CD1c-positive myeloid dendritic cell (primary cell): ENCODE results near the gene DHX58.

Experiments used
- DNase-seq: peaks from one replicate; pipeline ENCODE4 v3.0.0-alpha.2; 2016; ENCODE audit errors: extremely low spot score

Gene DHX58

DNA sequence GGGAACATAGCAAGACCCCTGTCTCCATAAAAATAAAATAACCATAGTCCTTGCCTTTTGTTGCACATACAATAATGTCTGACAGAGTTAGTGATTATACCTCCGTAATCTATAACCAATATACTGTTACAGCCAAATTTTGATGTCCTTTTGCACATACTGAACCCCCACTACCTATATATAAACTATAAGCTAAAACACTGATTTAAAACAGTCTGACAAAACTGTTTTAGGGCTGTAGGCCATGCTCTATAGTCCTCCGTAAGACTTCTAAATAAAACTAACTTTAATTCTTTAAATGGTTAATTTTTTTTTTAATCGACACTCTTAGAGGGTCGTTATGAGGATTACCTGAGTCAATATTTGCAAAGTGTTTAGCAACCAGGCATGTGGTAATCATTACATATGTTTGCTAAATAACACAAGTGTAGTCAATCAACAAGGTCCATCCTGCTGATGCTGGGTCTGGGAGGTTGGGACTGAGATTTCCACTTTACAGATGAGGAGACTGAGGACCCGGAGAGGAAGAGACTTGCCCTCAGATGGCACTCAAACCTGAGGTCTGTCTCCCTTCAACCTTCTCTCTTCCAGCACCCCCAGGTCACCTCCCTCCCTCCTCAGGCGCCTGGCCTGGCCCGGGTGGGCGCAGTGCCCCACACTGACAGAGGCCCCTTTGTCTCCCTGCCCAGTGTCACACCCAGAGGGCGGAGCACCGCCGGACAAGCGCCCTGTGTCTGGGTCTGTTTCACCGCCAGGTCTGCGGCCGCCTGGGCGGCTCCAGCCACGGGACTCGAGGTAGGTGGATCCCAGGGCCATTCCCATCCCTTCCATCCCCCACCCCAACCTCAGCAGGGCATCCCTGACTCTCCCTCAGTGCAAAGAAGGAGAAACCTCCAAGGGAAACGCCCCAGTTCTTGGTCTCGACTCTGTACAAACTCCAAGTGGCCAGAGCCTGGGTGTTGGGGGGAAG is 24.5 kb downstream of the DHX58 start:
- DNase-seq, result no peak

DNA sequence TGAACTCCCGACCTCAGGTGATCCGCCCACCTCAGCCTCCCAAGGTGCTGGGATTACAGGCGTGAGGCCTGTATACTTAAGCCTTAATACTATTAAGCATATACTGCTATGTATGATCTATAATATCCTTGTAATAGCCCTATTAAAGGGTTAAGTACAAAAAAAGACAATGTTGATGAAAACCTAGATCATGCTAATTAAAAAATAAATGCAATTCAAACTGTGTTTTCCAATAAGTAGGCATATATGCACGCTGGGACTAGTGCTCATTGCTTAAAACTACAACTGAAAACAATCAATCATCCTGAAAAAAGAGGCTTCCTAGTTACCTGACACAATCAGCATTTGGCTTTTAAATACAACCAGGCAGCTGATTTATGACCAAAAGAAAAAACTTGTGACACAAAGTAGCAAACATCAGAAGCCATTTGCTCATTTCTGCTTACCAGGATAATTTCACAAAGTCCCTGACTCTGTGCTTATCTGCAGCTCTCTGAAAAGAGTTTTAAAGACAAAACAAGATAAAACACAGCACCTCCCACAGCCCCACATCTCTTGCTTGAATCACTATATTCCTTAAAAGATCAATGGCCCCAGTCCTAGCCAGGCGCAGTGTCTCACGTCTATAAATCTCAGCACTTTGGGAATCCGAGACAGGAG is 25.3 kb downstream of the DHX58 start:
- DNase-seq, result no peak

DNA sequence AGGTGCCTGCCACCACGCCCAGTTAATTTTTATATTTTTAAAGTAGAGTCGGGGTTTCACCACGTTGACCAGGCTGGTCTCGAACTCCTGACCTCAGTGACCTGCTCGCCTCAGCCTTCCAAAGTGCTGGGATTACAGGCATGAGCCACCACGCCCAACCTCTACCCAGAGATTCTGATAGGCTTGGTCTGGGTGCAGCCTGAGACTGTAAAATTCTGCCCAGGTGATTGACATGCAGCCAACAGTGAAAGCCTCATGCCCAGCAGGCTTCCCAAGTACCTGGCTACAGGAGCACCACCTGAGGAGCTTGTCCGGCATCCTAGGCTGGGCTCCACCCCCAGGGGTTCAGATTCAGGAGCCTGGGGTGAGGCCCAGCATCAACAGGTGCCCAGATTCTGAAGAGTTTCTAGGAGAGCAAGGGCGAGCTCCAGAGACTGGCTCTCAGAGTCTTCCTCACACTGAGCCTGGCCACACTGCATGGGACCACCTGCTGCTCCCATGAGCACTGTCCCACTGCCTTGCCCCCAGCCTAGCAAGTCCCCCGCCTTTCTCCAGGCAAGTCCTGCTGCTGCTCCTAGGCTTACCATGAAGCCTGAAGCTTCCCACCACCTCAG is 30.9 kb downstream of the DHX58 start:
- no peak for DNase-seq

DNA sequence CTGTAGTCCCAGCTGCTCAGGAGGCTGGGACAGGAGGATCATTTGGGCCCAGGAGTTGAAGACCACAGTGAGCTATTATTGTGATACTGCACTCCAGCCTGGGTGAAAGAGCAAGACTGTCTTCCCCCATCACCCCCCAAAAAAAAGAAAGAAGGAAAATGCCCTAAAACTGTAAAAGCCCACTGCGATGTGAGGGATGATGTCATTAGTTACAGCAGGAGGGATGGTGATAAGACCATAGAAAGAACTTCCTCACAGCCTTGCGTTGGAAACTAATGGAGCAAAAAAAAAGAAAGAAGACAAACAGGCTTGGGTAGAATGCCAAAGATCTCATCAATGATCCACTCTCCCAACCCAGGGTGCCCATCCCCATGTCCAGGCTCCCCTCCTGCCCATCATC is 33.0 kb downstream of the DHX58 start:
- DNase-seq, result no peak

DNA sequence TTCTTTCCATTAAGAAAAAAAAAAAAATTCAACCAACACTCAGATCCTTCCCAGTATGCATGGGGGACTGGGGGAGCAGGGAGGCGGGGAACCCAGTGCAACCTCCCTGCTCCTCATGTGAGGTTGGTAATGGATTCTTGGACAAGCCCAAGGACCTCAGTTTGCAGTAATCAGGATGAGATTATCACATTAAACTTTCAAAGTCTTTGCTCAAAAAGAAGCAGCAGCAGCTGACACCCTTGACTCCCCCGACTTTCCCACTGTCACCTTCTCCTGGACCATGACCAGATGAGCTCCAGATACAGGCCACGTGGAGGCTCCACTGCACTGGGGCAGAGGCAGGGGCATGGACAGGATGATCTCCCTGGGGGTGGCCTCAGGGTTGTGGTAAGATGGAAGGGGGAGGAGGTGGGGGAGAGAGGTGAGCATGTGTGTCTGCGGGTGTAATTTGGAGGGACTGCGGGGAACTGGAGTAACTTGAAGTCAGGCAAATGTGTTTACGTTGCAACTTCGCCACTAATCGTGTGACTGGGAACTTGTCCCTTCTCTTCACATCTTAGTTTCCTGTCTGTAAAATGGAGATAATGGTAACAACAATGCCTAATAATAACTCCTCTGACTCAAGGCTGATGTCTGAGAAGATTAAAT is 34.0 kb downstream of the DHX58 start:
- no peak for DNase-seq

DNA sequence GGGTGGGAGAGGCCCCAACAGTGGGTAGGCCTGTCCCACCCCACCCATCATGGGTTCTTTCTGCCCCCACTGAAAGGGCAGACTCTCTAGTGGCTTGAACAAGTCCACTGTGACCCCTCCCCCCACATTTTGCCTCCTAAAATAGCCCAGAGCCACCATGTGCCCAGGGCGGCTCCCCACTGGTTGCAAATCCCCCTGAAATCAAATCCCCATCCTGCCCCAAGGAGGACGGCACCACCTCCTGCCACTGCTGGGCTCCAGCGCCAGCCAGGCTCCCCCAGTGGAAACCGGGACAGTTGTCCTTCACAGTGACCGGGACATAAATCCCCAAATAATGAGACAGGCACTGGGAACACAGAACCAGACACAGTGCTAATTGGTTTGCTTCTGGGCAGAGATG is 34.8 kb downstream of the DHX58 start:
- DNase-seq, result no peak

DNA sequence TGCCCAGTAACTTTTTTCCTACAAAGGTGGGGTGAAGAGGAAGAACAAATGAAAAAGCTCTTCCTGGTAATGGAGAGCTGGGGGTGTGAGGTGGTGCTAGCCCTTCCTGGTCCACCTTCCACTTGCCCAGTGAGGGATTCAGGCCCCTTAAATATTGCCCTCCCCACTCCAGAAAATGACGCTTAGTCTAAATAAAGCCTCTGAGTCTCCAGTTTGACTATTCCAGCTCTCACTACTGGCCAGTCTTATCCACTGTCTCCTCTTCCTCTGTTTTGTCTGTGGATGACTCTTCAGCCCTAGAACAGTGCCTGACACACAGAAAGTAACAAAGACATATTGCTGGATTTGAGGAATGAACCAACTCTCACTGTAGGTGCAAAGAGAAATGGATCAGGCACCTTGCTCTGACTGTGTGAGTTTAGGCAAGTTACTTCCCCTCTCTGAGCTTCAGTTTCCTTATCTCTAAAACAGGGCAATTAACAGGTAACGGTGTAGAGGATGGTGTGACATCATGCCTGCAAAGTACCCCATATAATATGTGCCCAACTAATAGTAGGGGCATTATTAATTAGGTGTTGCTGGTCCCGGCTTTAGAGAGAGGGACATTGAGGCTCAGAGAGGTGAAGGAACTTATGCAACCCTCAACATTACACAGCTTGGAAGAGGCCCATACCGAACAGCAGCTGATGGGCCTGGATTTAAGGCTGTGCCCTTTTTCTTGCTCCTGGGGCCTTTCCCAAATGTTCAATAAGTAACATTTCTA is 35.5 kb downstream of the DHX58 start:
- no peak for DNase-seq

DNA sequence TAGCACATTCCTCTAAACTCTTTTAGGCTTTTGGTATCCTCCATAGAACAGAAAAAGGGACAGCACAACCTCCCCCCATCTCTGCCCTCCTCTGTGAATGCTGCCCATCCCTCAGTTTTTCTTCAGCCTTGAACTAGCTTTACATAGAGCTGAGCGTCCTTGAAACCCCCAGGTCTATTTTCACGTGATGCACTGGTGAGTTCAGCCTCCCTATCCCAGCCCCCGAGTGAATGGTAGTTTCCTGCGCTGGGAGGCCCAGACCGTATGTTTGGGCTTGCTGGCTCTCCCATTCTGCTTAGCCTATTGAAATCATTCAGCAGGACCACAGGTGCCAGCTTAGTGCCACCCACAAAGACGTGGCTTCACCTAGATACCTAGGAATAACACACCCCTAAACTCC is 36.7 kb downstream of the DHX58 start:
- no peak for DNase-seq

DNA sequence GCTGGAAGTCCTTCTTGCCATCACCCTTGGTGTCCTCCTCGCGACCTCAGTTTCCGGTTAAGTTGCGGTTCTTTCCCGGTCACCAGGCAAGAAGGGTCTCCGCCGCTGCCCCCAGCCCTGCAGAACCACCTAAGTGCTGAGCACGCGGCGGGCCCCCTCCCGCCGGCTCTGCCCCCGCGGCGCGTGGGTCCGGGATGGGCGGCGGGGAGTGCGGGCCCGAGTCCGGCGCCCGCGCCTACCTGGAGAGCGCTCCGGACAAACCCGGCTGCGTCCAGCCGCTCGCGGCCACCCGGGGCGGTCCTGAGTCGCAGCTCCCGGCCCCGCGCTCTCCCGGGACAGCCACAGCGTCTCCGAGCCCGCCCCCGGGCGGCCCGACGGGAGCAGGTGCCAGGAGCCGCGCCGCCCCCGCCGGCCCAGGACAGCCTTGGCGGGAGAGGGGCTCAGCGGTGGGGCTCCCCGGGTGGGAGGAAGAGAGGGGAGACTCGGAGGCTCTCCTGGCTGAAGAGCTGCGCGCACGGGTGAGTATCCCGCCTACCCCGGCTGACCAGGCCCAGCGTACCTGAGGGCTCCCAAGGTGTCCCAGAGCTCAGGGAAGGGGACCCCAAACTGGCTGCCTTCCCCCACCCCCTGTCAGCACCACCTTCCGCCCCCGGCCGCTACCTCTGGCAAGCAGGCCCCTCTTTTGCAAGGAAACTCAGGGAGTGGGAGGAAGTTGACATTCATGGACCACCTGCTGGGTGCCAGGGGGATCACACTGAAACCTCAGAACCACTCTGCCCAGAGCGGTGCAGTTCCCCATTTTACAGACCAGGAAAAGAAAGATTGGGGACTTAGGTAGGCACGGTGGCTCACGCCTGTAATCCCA is 40.0 kb downstream of the DHX58 start:
- peak; percentile 6 for DNase-seq

DNA sequence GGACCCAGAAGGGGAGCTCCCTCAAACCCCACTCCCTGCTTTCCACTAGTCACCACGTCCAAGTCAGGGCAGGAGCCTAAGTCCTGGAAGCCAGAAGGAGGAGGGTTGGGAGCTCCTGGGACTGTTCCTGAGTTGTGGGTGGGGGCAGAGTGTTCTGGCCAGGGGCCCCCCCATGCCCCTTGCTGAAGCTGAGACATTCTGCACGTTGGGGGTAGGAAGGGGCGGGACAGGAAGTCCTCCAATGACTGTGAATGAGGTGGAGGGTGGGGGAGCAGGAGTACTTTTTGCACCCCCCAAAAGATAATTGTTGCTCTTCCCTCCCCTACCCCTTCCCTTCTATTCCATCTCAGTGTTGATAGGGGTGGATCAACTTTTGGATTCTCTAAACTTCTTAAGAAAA is 40.7 kb downstream of the DHX58 start:
- no peak for DNase-seq

DNA sequence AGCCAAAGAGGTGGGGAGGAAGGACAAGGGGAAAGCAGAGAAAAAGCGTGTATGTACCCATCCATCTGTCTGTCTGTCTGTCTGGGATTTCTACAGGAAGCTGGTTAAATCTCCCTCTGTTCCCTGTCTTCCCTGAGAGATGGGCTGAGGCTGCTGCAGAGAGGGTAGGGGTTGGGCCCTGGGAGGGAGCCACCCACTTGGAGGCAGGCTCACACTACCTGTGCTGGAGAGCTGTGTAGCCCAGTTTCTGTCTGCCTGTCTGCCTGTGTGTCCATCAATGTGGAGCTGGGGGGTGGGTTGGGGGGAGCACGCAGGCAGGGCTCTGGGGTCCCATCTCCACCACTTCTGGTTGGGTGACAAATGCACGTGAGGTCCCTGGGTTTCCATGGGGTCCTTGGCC is 43.5 kb downstream of the DHX58 start:
- no peak for DNase-seq

DNA sequence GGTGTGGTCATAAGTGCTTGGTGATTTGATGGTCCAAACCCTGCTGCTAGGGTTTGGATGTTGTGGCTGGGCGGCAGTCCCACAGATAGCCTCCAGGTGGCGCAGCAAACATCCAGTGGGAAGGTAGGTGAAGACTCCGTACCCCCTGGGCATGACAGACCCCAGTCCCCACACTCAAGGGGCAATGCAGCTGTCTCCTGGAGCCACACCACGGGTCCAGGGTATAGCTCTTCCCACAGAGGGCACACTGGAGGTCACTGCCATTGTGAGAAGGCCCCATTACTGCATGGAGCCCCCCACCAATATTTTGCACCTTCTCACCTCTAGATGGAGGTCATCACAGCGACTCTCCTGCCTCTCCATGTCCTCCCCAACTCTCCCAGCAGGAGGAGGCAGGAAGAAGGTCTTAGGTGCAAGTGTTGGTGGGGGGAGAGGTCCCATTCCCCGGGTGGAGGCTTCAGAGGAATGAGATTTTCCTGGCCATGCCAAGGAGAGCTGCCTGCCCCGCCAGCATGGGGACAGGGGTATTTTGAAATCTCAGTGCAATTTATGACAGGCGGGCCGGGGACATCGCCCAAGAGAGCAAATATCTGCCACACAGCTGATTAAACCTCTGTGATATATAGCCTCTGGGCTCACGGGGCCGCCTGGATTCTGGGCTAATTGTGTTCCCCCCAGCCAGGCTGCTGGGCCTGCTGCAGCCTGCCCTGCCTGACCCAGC is 45.0 kb downstream of the DHX58 start:
- peak; percentile 64 for DNase-seq

DNA sequence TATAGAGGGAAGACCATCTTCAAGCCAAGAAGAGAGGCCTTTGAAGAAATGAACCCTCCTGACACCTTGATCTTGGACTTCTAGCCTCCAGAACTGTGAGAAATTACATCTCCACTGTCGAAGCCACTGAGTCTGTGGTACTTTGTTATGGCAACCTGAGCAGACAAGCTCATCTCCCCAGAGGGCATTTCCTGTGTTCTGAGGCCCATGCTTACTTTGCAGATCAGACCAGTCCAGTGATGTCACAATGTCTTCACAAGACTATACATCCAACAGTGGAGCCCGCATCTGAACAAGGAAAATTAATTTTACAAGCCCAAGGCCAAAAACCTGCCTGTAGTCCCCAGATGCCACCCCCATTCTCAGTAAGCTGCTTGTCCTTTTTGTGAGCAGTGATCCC is 47.3 kb downstream of the DHX58 start:
- DNase-seq, result no peak

DNA sequence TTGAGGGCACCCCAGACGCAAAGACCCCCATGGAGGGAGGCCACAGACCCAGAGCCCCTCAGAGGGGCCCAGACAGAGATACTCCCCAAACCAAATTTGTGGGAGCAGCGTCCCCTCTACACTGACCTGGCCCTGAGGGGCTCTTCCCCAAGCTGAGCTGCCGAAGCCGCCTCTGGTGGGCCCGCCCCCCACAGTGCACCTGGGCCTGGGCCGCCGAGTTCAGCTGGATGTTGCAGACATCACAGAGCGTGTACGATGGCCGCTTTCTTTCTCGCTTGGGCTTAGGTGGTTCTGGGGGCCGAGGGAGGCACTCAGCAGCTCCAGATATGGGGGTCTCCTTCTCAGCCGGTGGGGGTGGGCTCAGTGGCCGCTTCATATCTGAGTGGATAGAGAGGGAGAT is 49.8 kb downstream of the DHX58 start:
- no peak for DNase-seq

DNA sequence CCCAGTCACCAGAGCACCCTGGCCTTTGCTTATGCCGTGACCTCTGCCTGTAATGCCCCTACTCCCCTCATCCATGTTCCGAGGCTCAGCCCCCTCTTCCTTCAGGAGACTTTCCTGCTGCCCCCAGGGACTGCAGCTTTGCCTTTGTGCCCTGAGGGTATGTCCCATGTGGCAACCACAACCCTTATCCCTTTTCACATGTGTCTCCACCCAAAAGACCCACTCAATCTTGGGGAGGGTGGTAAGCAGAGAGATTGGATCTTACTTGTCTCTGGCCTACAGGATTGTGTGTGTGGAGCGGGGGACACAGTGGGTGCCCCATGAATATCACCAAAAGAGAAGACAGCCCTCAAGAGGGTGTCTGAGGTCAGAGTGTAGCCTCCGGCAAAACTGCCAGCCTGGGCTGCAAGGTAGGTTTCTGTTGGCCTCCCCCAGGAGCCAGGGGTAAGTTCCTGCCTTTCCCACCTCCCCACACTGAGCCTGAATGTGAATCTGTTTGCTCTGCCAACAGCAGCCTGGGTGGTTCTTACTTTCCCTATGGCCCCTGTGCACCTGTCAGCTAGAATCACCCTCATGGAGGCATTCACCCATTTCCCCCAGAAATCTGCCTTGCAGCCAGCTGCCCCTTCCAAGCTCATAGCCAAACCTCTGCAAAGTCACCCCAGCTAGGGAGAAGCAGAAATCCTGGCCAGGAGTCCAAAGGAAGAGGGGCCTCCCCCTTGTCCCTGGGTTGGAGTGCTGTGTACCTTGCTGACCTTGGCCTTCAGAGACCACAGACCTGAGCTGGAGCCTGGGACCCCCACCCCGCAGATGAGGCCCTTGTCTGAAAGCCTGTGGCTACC is 50.6 kb downstream of the DHX58 start:
- DNase-seq, result no peak

DNA sequence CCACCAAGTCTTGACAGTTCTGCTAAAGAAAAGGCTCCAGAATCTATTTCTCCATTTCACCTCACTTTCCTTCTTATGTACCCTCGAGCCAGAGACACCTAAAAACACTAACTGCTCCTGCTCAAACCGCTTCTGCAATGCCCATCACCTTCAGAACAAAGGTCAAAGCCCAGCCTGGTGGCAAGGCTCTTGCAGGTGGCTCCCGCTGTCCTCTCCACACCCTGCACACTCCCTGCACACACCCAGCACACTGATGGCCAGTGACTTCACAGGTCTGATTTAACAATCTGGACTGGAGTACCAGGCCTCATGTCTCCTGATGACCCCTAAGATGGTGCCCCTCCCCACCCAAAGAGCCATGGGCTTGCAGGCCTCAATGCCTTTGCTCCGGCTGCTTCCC is 52.3 kb downstream of the DHX58 start:
- DNase-seq, result no peak

DNA sequence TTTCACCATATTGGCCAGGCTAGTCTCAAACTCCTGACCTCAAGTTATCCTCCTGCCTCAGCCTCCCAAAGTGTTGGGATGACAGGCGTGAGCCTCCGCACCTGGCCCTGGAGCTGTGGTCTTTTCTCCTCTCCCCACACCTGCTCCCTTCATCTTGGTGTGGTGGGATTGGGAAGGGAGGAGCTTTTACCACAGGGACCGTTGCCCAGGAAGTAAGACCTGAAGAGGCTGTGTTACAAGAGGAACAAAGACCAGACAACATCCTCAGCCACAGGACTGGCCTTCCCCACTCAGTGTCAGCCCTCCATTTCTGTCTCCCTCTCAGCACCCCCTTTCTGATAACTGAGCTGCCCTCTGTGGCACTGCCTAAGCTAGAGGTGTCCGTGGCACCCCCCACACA is 52.7 kb downstream of the DHX58 start:
- DNase-seq, result no peak

DNA sequence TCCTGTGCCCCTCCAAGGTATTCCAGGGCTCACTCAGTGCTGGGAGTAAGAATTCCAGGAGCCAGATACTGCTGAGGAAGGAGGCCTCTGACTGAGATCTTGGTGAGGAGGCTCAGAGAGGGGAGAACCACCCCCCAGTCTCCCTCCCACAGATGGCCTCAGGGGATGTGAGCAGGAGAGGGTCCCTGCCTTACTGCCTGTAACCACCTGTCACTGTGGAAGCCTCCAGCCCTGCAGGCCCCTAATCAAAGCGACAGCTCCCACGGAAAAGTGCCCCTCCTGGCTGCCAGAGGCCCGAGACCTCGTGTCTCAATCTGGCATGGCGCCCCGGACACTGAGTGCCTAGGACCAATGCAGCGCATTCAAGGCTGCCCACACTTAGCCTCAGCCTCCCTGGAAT is 54.5 kb downstream of the DHX58 start:
- no peak for DNase-seq

DNA sequence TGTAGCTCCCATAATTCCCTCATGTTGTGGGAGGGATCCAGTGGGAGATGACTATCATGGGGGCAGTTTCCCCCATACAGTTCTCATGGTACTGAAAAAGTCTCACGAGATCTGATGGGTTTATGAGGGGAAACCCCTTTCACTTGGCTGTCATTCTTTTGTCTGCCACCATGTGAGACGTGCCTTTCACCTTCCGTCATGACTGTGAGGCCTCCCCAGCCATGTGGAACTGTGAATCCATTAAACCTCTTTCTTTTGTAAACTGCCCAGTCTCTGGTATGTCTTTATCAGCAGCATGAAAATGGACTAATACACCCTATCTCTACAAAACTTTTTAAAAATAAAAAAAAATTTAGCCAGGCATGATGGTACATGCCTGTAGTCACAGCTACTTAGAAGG is 55.9 kb downstream of the DHX58 start:
- DNase-seq, result no peak
